ENCODE results near the gene MOB3C. TPM values are rescaled to one million over a fixed set of nuclear protein-coding genes. Genes with fewer than 3 reads are reported as not detected.

Gene MOB3C
- total and polyA plus RNA-seq, 5 experiments from 2014 or later = 8.3 to 24.7 (median 17.5) TPM

- DNase-seq (no peak), ATAC-seq (no peak)
- H3K36me3 Mint-ChIP-seq = peaks cover 0 to 34% (median 0%) of the 10 kb centered on the region in 3 donors
- POLR2A ChIA-PET = no interaction called here
- no peak overlapping the region for H3K4me3 Mint-ChIP-seq
- H3K27ac Mint-ChIP-seq = peak overlapping the region in 3 of 10 donors; percentile 34 to 50 (median 38)
- no peaks in the 10 kb centered on the region for H3K4me1 Mint-ChIP-seq
- no peaks in the 10 kb centered on the region for H3K27me3 Mint-ChIP-seq
- H3K9me3 Mint-ChIP-seq = no peaks in the 10 kb centered on the region
Observed at GRCh38 chr1:46558141-46558963, 58.3 kb downstream of the MOB3C start.

Other genes with a start within 250 kb of the MOB3C start
- 10 to 100 TPM in 1 of 2 experiments, 1 to 10 TPM in 1; 8.9 to 10.2 TPM for gene FAAH, start 222.5 kb downstream of the MOB3C start, total RNA-seq
- gene FAAH, start 222.5 kb downstream of the MOB3C start, polyA plus RNA-seq = 1 to 10 TPM in 2 of 3 donors, under 1 TPM in 1; 0.46 to 2.2 (median 1.4) TPM
- gene DMBX1, start 127.0 kb downstream of the MOB3C start, total RNA-seq = not detected
- gene DMBX1, start 127.0 kb downstream of the MOB3C start, polyA plus RNA-seq = not detected
- gene KNCN, start 65.2 kb downstream of the MOB3C start, total RNA-seq = not detected
- not detected for gene KNCN, start 65.2 kb downstream of the MOB3C start, polyA plus RNA-seq
- gene MKNK1, start 12.5 kb downstream of the MOB3C start, total RNA-seq = 10 to 100 TPM; 51.4 to 56.3 TPM
- gene MKNK1, start 12.5 kb downstream of the MOB3C start, polyA plus RNA-seq = 10 to 100 TPM; 17.6 to 19.7 (median 18.7) TPM
- 10 to 100 TPM; 27.8 to 33.9 TPM for gene ATPAF1, start 51.6 kb upstream of the MOB3C start, total RNA-seq
- gene ATPAF1, start 51.6 kb upstream of the MOB3C start, polyA plus RNA-seq = 10 to 100 TPM; 66.4 to 68.0 (median 66.7) TPM
- gene TEX38, start 55.0 kb upstream of the MOB3C start, total RNA-seq = not detected
- not detected for gene TEX38, start 55.0 kb upstream of the MOB3C start, polyA plus RNA-seq
- 10 to 100 TPM; 75.9 to 81.2 TPM for gene EFCAB14, start 102.3 kb upstream of the MOB3C start, total RNA-seq
- 10 to 100 TPM; 88.7 to 99.5 (median 94.6) TPM for gene EFCAB14, start 102.3 kb upstream of the MOB3C start, polyA plus RNA-seq
- not detected for gene CYP4B1, start 182.2 kb upstream of the MOB3C start, total RNA-seq
- gene CYP4B1, start 182.2 kb upstream of the MOB3C start, polyA plus RNA-seq = not detected

Measured in naive thymus-derived CD8-positive, alpha-beta T cell (primary cell).